ENCODE measurements around the gene TAF11L12.
"Not testable (repeated sequence)": the region's sequence is repeated elsewhere in the genome, so short reads cannot be mapped to it uniquely, and the experiment has no call there.

The TAF11L12 gene

GRCh38 chr5:17610092-17610491 lies at the start of gene TAF11L12:
TAF11L12 (plus strand) TSS chr5:17610392.
- not testable (repeated sequence) for DNase-seq (ENCODE audit: low read depth in 2 of 2, low spot score in 1 of 2)

- DNase-seq (ENCODE audit: low read depth in 2 of 2, low spot score in 1 of 2): not testable (repeated sequence)
These were observed 24.5 kb upstream of the TAF11L12 start, which contains the start of gene TAF11L7 for GRCh38 chr5:17585658-17586057. TAF11L7 (minus strand) TSS chr5:17585758.

- not testable (repeated sequence) for DNase-seq (ENCODE audit: low read depth in 2 of 2, low spot score in 1 of 2)
These were observed 19.3 kb upstream of the TAF11L12 start, which contains the start of gene TAF11L8 for GRCh38 chr5:17590860-17591259. TAF11L8 (minus strand) TSS chr5:17590960.

- DNase-seq (ENCODE audit: low read depth in 2 of 2, low spot score in 1 of 2): not testable (repeated sequence)
These were observed 15.9 kb upstream of the TAF11L12 start, which contains the start of gene TAF11L9 for GRCh38 chr5:17594255-17594654. TAF11L9 (minus strand) TSS chr5:17594394.

GRCh38 chr5:17597728-17598127 lies 12.5 kb upstream of the TAF11L12 start, which contains the start of gene TAF11L10:
TAF11L10 (minus strand) TSS chr5:17597828.
- DNase-seq (ENCODE audit: low read depth in 2 of 2, low spot score in 1 of 2): not testable (repeated sequence)

GRCh38 chr5:17603880-17604279 lies 6.3 kb upstream of the TAF11L12 start, which contains the start of gene TAF11L11:
TAF11L11 (plus strand) TSS chr5:17604183.
- not testable (repeated sequence) for DNase-seq (ENCODE audit: low read depth in 2 of 2, low spot score in 1 of 2)

GRCh38 chr5:17604951-17605350 lies 5.2 kb upstream of the TAF11L12 start:
- DNase-seq (ENCODE audit: low read depth in 2 of 2, low spot score in 1 of 2): no peak

- not testable (repeated sequence) for DNase-seq (ENCODE audit: low read depth in 2 of 2, low spot score in 1 of 2)
These were observed 2.7 kb upstream of the TAF11L12 start for GRCh38 chr5:17607461-17607860.

GRCh38 chr5:17614872-17615605 lies 4.8 kb downstream of the TAF11L12 start:
- no peak for DNase-seq (ENCODE audit: low read depth in 2 of 2, low spot score in 1 of 2)

GRCh38 chr5:17619354-17619753 lies 9.2 kb downstream of the TAF11L12 start:
- no peak for DNase-seq (ENCODE audit: low read depth in 2 of 2, low spot score in 1 of 2)

GRCh38 chr5:17620627-17621026 lies 10.4 kb downstream of the TAF11L12 start:
- no peak for DNase-seq (ENCODE audit: low read depth in 2 of 2, low spot score in 1 of 2)

- no peak for DNase-seq (ENCODE audit: low read depth in 2 of 2, low spot score in 1 of 2)
These were observed 15.5 kb downstream of the TAF11L12 start for GRCh38 chr5:17625686-17626085.

GRCh38 chr5:17631788-17632187 lies 21.6 kb downstream of the TAF11L12 start, which contains the start of gene TAF11L13:
TAF11L13 (plus strand) TSS chr5:17632088.
- not testable (repeated sequence) for DNase-seq (ENCODE audit: low read depth in 2 of 2, low spot score in 1 of 2)

GRCh38 chr5:17634160-17634559 lies 24.0 kb downstream of the TAF11L12 start, which contains the start of gene TAF11L14:
TAF11L14 (plus strand) TSS chr5:17634460.
- no peak for DNase-seq (ENCODE audit: low read depth in 2 of 2, low spot score in 1 of 2)

GRCh38 chr5:17649232-17649631 lies 39.0 kb downstream of the TAF11L12 start:
- not testable (repeated sequence) for DNase-seq (ENCODE audit: low read depth in 2 of 2, low spot score in 1 of 2)

- not testable (repeated sequence) for DNase-seq (ENCODE audit: low read depth in 2 of 2, low spot score in 1 of 2)
These were observed 45.1 kb downstream of the TAF11L12 start for GRCh38 chr5:17655201-17655759.

- no peak for DNase-seq (ENCODE audit: low read depth in 2 of 2, low spot score in 1 of 2)
These were observed 45.7 kb downstream of the TAF11L12 start for GRCh38 chr5:17655921-17656320.
